NOMO-1 (cell line): Measurements from ENCODE around the gene MDN1.
"Not testable (repeated sequence)": the region's sequence is repeated elsewhere in the genome, so short reads cannot be mapped to it uniquely, and the experiment has no call there.

Source experiments
- DNase-seq, 2 experiments: peaks; one replicate each; lab custom pipeline; 2025; ENCODE audit not compliant: unreplicated experiment in 2 of 2; lab: John Stamatoyannopoulos, UW

The MDN1 gene

GRCh38 chr6:89817481-89817880 lies 2.1 kb downstream of the MDN1 start:
- no peak for DNase-seq

GRCh38 chr6:89813422-89813821 lies 6.2 kb downstream of the MDN1 start:
- not testable (repeated sequence) for DNase-seq

GRCh38 chr6:89807581-89807980 lies 12.0 kb downstream of the MDN1 start:
- DNase-seq = no peak

DNA sequence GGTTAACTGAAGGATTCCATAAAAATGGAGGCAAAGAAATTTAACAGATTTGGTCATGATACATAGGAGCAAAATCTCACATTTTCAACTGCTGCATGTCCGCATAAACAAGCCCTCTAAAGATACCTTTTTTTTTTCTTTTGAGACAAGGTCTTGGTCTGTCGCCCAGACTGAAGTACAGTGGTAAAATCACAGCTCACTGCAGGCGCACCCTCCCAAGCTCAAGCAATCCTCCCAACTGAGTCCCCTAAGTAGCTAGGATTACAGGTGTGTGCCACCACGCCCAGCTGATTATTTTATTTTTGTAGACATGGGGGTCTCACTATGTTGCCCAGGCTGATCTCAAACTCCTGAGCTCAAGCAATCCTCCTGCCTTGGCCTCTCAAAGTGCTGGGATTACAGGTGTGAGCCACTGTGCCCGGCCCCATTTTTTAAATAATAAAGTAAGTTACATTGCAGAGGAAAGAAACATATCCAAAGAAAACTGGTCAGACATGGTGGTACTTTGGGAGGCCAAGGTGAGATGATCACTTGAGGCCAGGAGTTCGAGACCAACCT lies 13.7 kb downstream of the MDN1 start:
- DNase-seq = no peak

- no peak for DNase-seq
These were observed 16.3 kb downstream of the MDN1 start for GRCh38 chr6:89803271-89803670.

- DNase-seq = no peak
These were observed 19.8 kb downstream of the MDN1 start for GRCh38 chr6:89799756-89800155.

GRCh38 chr6:89799096-89799495 lies 20.5 kb downstream of the MDN1 start:
- no peak for DNase-seq

DNA sequence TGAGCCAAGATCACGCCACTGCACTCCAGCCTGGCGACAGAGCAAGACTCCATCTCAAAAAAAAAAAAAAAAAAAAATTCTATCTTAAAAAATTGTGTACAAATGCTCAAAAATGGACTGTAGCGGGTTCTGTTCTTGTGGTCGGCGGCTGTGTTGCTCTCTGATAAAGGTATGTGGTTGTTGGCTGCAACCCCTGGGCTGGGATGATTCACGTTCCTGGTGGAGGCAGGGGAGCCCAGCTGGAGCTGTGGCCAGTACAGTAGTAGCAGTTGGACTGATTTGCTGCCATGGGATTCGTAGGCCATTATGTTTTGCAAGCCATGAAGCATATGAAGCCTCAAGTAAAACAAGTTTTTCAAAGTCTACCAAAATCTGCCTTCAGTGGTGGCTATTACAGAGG lies 22.3 kb downstream of the MDN1 start:
- no peak for DNase-seq

GRCh38 chr6:89794324-89794723 lies 25.3 kb downstream of the MDN1 start:
- peak in 1 of 2 experiments; percentile 21 for DNase-seq

- DNase-seq = no peak
These were observed 26.0 kb downstream of the MDN1 start for GRCh38 chr6:89793586-89793985.

DNA sequence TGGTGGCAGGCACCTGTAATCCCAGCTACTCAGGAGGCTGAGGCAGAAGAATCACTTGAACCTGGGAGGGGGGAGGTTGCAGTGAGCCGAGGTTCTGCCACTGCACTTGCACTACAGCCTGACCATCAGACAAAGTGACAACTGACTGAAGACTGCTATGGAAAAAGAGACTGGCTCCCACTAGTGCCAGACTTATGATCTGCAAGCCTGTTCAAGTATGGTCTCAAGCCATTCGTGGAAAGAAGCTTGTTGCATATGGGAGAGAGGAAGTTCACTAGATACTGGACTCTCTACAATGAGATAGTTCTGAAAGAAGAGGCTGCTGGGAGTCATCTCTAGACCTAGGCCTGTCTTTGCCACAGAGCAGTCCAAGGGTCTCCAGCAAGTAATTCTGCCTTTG lies 26.7 kb downstream of the MDN1 start:
- peak in 1 of 2 experiments; percentile 62 for DNase-seq

- DNase-seq = no peak
These were observed 29.2 kb downstream of the MDN1 start for GRCh38 chr6:89790403-89790802.

GRCh38 chr6:89789980-89790379 lies 29.6 kb downstream of the MDN1 start:
- no peak for DNase-seq

DNA sequence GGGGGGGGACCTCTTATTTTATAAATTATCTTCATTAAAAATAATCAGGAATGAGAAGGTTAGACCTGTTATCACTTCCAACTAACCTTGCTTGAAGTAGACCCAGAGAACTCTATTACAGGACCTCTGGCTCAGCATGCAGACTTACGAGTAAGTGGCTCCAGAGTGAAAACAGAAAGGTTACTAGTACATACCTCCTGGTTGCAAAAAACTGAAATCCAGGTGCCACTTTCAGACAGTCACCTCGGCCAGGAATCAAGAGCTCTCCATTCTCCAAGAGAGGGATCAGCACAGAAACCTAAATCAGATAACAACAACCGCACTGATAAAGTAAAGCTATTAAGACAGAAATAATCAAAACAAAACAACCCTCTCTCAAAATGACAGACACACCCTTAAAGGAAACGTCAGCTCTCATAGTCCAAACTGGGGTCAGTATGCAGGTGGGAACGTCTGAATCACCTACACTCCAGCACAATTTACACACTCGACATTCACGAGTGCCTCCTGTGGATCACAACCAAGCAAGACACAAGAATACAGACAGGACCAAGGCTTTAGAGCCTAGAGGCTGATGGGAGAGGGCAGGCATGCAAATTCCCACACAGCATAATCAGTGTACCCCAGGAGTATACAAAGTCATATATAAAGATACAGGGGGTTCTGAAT lies 31.8 kb downstream of the MDN1 start:
- no peak for DNase-seq

DNA sequence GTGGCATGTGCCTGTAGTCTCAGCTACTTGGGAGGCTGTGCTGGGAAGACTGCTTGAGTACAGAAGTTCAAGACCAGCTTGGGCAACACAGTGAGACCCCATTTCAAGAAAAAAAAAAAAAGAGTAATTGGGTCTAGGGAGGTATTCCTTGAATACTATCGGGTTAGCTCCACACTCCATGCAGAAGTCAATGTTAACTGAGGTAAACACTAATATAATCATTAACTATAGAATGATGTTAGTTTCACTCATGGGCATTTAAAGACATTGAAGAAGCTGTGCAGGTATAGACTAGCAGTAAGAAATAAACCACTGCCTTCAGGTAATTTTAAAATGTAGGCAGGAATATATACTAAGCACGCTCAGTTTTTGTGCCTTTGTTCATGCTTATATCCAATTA lies 32.6 kb downstream of the MDN1 start:
- no peak for DNase-seq

DNA sequence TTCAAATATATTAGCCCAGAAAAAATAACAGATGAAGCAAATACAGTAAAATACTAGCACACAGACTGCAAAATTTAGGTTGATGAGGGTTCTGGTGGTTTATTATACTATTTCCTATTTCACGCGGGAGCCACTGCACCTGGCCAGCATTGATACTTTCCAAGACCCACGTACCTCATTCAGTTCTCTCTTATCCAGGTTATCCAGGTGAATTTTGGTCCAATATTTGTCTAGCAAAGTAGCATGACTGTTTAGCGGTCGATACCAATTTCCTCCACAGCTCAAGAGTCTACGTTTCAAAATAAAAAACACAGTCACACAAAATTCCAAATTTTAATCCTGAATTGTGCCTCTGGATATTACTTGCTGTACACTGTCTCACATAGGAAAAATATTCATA lies 34.8 kb downstream of the MDN1 start:
- no peak for DNase-seq

GRCh38 chr6:89783293-89783692 lies 36.3 kb downstream of the MDN1 start:
- not testable (repeated sequence) for DNase-seq

DNA sequence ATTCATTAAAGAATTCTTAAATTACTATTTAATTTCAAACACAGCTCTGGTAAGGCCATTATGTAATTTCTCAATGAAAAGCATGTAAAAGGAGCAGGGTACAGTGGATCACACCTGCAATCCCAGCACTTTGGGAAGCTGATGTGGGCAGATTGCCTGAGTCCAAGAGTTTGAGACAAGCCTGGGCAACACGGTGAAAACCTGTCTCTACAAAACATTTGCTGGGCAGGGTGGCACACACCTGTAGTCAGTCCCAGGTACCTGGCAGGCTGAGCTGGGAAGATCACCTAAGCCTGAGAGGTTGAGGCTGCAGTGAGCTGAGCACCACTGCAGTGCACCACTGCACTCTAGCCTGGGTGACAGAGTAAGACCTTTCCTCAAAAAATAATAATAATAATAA lies 37.4 kb downstream of the MDN1 start:
- DNase-seq = no peak

GRCh38 chr6:89781070-89782034 lies 38.2 kb downstream of the MDN1 start:
- DNase-seq = no peak

GRCh38 chr6:89777455-89777854 lies 42.1 kb downstream of the MDN1 start:
- DNase-seq = no peak

DNA sequence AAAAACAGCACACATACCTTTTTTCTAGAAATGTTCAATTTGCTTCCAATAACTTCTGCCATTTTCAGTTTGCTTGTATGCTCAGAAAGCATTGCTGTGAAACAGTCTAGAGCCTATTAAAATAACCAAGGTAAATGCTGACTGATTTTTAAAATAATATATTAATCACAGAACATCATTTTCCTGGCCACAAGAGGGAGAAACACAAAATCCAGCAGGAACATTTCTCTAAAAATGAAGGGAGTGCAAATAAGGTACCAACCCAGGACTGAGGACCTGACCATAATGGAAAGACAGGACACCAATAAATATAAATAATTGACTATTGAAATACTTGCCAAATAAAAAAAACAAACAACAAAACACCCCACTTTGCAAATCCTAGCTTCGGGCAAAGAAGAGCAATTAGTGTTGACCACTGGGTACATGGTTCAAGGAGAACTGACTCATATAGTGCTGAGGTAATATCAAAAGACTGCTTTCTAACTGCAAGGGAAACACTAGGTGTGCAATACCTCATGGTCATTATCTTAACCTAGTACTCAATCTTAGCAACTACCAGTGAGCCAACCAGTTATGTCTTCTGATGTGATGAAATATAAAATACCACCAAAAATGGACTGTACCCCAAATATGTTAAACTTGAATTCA lies 42.9 kb downstream of the MDN1 start:
- DNase-seq = no peak
